Colonic mucosa (tissue), 4 donors: ENCODE data around the gene SCN4B. TPM values are rescaled to one million over a fixed set of nuclear protein-coding genes. Genes with fewer than 3 reads are reported as not detected.
A peak's percentile ranks its signal among the peaks of the same experiment; 100 is the strongest.

Experiments
- DNase-seq: peaks from one replicate; pipeline ENCODE4 v3.0.0-alpha.2; 2020
- H3K27ac ChIP-seq: fragments of 200-600 bp; one replicate; pipeline ENCODE4 v1.8.0; 2021
- H3K27me3 ChIP-seq: fragments of 200-600 bp; one replicate; pipeline ENCODE4 v1.8.0; 2021
- H3K36me3 ChIP-seq: fragments of 200-600 bp; one replicate; pipeline ENCODE4 v1.8.0; 2021
- H3K4me1 ChIP-seq: fragments of 200-600 bp; one replicate; pipeline ENCODE4 v1.8.0; 2021; ENCODE audit warnings: mild to moderate bottlenecking
- H3K4me3 ChIP-seq: fragments of 200-600 bp; one replicate; pipeline ENCODE4 v1.8.0; 2021
- H3K9ac ChIP-seq, 2 donors: one replicate each; pipeline ENCODE4 v1.7.0; 2013; ENCODE audit warnings: control low read depth in 2 of 2, low read depth in 2 of 2, low read length in 2 of 2
- H3K9me3 ChIP-seq: fragments of 200-600 bp; one replicate; pipeline ENCODE4 v1.8.0; 2021
- intact Hi-C: fragments of 100-400 bp; cut with DNase I; formaldehyde crosslinking; loops from one replicate; pipeline ENCODE4 v1.14.1; 2022
- total RNA-seq, 2 donors: library from RNA; stranded (reverse); fragmentation: NEBNext Ultra II Directional in 1 of 2; extraction: Animal tissue kit (Norgen Biotek cat#: 25700) in 1 of 2; gene quantifications; one replicate each; pipeline ENCODE4 v1.2.1, GENCODE V29; 2021
- TF ChIP-seq, protein P1 (sequence below): fragments of 200-600 bp; IDR thresholded peaks from one replicate; pipeline ENCODE4 v1.8.0; 2022; ENCODE audit warnings: antibody characterized with exemption, mild to moderate bottlenecking
- donor health status: healthy.
- donor health status: DM: no; HTN: no; CAD: no.
- donor health status: DM: no; HTN: no; CAD: no.

Gene SCN4B
- total RNA-seq, 2 donors from 2014 or later = 0.59 to 1.5 TPM

DNA sequence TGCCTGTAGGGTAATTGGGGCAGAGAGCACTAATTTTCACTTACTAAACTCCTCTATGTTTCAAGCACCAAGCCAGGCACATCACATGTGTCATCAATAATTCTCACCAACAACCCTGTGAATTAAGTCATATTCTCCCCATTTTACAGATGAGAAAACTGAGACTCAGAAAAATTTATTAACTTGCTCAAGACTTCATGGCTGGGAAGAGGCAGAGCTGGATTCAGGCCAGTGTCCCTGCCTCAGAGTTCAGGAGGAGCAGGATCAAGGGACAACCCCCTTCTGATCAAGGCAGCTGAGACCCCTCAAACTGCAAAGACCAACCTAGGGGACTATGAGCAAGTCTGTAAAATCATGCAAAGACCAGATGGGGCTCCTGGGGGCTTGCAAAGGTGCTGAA is 68.0 kb downstream of the SCN4B start:
- Histone ChIP-seq H3K4me1 (peaks cover 14% of the 10 kb centered on the region), H3K27me3 (no peaks in the 10 kb centered on the region), H3K4me3 (no peak overlapping the region), H3K36me3 (no peaks in the 10 kb centered on the region), H3K27ac (peak overlapping the region; percentile 64), H3K9me3 (no peaks in the 10 kb centered on the region), H3K9ac (peak overlapping the region in 1 of 2 donors; percentile 43)
- TF ChIP-seq, protein P1, sequence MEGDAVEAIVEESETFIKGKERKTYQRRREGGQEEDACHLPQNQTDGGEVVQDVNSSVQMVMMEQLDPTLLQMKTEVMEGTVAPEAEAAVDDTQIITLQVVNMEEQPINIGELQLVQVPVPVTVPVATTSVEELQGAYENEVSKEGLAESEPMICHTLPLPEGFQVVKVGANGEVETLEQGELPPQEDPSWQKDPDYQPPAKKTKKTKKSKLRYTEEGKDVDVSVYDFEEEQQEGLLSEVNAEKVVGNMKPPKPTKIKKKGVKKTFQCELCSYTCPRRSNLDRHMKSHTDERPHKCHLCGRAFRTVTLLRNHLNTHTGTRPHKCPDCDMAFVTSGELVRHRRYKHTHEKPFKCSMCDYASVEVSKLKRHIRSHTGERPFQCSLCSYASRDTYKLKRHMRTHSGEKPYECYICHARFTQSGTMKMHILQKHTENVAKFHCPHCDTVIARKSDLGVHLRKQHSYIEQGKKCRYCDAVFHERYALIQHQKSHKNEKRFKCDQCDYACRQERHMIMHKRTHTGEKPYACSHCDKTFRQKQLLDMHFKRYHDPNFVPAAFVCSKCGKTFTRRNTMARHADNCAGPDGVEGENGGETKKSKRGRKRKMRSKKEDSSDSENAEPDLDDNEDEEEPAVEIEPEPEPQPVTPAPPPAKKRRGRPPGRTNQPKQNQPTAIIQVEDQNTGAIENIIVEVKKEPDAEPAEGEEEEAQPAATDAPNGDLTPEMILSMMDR = no peak
- DNase-seq = no peak
- intact Hi-C loops = no loop called here

DNA sequence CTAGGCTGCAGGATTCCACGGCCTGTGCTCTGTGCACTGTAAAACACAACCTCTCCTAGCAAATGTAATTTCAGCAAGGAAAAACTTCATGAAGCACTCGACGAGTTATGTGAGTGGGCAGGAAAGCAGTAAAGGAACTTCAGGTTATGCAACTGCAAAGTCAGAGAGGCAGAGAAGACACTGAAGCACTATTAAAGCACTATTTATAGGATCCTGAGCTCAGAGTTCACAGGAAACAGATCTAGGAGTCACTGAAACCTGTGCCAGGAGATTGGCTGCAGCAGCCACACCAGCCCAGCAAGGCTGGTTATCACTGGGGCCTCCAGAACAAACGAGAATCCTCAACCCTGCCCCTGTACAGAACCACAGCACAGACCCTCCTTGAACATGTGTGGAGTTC is 68.4 kb downstream of the SCN4B start:
- peak; percentile 58 for DNase-seq
- no peaks in the 10 kb centered on the region for H3K9me3 ChIP-seq
- H3K4me3 ChIP-seq = no peak overlapping the region
- no peaks in the 10 kb centered on the region for H3K36me3 ChIP-seq
- H3K27ac ChIP-seq = peak overlapping the region; percentile 64
- no peaks in the 10 kb centered on the region for H3K27me3 ChIP-seq
- TF ChIP-seq, protein P1 = no peak
- intact Hi-C loops = no loop called here
- peak overlapping the region in 1 of 2 donors; percentile 59 for H3K9ac ChIP-seq
- peaks cover 14% of the 10 kb centered on the region for H3K4me1 ChIP-seq

Other genes starting within 250 kb of the SCN4B start
- gene TMPRSS13, start 223.4 kb downstream of the SCN4B start, total RNA-seq = 1 to 10 TPM; 1.5 to 1.6 TPM
- 1 to 10 TPM; 4.4 to 9.8 TPM for gene IL10RA, start 166.4 kb downstream of the SCN4B start, total RNA-seq
- gene TMPRSS4, start 75.7 kb downstream of the SCN4B start, total RNA-seq = 100 to 1,000 TPM; 309 to 344 TPM
- not detected for gene SMIM35, start 65.9 kb downstream of the SCN4B start, total RNA-seq
- gene SCN2B, start 23.8 kb upstream of the SCN4B start, total RNA-seq = under 1 TPM; 0.12 to 0.45 TPM
- 10 to 100 TPM in 1 of 2 donors, 1 to 10 TPM in 1; 3.3 to 12.0 TPM for gene JAML, start 72.2 kb upstream of the SCN4B start, total RNA-seq
- 10 to 100 TPM; 10.9 to 27.8 TPM for gene MPZL3, start 99.5 kb upstream of the SCN4B start, total RNA-seq
- 100 to 1,000 TPM in 1 of 2 donors, 10 to 100 TPM in 1; 58.8 to 114 TPM for gene MPZL2, start 111.5 kb upstream of the SCN4B start, total RNA-seq
- gene CD3E, start 151.9 kb upstream of the SCN4B start, total RNA-seq = 1 to 10 TPM; 4.3 to 5.7 TPM
- 1 to 10 TPM; 3.1 to 4.7 TPM for gene CD3D, start 189.9 kb upstream of the SCN4B start, total RNA-seq
- 1 to 10 TPM; 1.6 to 2.0 TPM for gene CD3G, start 191.5 kb upstream of the SCN4B start, total RNA-seq
- gene UBE4A, start 206.8 kb upstream of the SCN4B start, total RNA-seq = 10 to 100 TPM; 44.8 to 46.9 TPM
- gene ATP5MG, start 248.8 kb upstream of the SCN4B start, total RNA-seq = 100 to 1,000 TPM; 282 to 380 TPM